SIG-M5 treated with dmso at 0.1 percent for 504 hours (cell line): Measurements from ENCODE around the gene OSM.

Source experiments
- DNase-seq: peaks from one replicate; lab custom pipeline; 2025; ENCODE audit not compliant: unreplicated experiment; lab: John Stamatoyannopoulos, UW

OSM gene

DNA sequence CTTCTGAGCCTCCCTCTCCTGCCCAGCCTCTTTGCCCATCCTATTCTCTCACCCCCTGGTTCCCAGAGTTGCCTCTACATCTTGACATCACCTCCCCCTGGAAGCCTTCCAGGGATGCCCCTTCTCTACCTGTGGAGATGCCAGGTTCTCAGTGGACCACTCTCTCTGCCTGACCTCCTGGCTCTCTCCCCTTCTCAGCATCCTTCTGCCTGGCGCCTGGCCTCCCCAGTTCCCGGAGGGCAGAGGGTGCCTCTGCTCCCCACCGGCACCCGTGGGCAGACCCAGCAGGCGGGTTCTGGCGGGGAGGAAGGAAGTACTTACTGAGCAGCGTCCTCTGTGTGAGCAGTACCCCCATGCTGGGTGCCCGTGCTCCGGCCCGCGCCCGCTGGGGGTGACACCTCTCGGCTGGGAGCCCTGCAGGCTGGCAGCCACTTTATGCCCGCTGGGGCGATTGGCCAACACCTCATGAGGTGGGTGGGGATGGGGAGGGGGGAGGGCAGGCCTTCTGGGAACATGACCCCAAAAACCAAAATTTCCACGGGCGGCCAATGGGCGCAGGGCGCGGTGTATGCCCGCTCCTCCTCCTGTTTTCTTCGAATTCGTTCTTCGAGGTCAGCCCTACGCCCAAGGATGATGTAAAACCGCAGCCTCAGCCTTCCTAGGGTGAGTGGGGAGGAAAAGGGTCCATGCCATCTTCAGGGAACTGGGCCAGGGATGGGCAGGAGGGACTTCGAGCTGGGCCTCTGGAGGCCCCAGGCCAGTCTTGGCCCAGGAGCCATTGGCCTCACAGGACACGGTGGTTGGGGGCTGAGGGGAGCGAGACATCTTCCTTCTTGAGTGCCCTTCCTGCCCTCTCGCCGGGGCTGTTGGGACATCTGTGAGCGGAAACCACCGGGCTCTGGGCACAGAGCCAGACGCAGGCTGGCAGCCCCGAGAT lies at the start of gene OSM:
OSM (minus strand) TSS at position 407 of the 937 bp plus-strand sequence; CDS start at position 355, 52 bp downstream.
- peak; percentile 76 for DNase-seq

DNA sequence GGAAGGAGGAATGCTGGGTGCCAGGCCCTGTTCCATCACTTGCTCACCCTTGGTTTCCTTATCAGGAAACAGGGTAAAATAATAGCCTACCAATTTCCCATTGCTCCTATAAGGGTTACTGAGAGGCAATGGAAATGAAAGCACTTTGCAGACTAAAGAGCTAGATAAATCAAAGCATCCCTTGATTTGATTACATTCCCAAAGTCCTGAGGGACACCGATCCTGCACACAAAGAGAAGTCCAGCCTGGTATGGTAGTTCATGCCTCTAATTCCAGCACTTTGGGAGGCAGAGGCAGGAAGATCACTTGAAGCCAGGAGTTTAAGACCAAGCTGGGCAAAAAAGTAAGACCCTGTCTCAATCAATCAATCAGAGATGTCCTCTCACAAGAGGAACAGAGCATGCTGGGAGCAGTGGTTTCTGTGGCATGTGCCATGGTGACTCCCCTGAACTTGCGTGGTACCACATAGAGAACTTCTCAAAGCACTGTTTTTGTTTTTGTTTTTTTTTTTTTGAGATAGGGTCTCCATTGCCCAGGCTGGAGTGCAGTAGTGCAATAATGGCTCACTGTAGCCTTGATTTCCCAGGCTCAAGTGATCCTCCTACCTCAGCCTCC lies 49.4 kb upstream of the OSM start:
- DNase-seq: no peak

DNA sequence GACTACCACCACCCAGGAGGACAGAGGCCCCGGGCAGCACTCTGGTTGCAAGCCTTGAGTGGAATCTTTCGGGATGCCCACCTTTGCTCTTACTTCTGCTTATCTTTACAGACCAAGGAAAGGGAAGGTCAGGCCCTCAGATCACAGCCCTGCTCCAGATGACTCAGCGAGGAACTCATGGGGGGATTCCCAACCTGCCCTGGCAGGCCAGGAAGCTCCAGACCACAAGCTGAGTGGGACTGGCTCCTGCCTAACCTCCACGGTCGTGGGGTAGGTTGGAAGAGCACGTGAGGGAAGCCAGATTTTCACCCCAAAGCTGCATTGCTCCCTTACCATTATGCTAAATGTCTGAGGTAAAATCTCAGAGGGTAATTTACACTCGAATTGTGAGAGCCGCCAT lies 48.3 kb upstream of the OSM start:
- DNase-seq: no peak

DNA sequence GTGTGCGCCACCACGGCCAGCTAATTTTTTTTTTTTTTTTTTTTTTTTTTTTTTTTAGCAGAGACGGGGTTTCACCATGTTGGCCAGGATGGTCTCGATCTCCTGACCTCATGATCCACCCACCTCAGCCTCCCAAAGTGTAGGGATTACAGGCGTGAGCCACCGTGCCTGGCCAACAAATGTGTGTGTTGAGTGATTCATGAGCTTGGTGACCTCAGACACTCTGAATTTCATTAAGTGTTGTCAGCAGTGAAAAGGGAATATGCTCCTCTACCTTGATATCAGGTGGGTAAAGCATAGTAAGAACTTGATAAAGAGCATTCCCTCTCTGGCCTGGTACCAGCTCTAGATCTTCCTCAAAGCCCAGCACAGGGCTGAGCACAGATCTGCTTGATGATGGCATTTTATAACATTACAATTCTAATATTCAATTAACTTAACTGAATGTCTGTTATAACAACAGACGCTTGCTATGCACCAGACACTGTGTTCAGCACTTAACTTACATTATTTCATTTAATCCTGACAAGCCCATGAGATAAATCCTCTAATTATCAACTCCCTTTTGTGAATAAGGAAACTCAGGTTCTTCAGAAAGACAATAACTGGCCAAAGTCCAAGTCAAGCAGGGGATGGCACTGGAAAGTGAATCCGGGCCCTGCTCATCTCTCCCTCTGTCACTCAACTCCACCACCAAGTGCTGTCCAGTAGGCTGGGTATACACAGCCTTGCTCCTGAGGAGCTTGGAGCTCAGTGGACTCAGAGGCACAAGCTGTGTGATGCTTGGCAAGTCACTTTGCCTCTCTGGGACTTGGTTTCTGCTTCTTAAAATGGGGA lies 47.1 kb upstream of the OSM start:
- no peak for DNase-seq

DNA sequence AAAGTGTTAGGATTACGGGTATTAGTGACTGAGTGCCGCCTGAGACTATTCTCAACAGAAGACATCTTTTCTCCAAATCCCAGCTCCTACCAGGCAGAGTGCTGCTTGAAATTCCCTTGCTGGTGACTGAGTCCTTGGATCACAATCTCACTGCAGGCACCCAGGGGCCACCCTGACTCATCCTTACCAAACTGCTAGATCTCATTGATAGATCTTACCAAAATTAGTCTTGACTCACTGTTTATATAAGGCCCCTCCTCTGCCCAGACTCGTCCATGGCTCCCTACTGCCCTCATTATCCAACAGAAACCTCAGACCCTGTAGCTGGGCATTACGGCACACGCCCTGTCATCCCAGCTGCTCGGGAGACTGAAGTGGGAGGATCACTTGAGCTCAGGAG lies 45.4 kb upstream of the OSM start:
- no peak for DNase-seq

DNA sequence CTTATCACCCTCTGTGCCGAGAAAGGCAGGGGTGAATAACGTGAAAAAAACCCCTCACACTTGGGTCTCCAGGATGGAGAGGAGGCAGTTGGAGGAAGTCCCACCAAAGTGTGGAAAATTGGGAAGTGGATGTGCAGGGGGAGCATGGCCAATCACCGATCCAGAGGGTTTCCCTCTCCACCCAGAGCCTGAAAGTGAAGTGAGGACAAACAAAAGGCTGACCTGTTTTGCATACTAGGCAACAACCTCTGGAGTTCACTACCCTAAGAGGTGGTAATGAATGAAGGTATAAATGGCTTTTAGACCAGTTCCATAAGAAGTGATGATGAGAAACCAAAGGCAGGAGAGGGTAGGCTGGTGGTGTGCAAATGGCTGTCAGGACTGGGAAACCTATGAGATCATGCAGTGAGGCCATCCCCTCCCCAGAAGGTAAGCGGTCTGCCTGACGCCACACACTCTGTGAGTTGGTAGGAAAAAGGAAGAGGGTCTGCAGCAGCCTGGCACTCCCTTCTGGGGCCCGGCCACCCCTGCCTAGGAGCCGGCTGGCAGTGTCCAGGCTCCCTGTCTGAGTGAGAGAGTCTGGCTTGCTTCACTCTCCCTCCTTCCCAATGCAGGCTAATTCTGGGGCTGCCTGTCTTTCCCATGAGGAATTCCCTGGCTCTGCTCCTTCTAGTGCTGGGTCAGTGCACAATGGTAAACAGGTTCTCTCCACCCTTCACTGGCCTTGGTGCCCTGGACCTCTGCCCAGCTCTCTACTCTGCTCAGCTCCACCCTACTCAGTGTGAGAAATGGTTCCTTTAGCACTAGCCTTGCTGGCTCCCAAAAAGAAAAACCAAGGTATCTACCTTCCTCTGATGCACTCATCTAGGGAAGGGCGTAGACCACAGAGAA lies 44.5 kb upstream of the OSM start:
- DNase-seq: no peak

DNA sequence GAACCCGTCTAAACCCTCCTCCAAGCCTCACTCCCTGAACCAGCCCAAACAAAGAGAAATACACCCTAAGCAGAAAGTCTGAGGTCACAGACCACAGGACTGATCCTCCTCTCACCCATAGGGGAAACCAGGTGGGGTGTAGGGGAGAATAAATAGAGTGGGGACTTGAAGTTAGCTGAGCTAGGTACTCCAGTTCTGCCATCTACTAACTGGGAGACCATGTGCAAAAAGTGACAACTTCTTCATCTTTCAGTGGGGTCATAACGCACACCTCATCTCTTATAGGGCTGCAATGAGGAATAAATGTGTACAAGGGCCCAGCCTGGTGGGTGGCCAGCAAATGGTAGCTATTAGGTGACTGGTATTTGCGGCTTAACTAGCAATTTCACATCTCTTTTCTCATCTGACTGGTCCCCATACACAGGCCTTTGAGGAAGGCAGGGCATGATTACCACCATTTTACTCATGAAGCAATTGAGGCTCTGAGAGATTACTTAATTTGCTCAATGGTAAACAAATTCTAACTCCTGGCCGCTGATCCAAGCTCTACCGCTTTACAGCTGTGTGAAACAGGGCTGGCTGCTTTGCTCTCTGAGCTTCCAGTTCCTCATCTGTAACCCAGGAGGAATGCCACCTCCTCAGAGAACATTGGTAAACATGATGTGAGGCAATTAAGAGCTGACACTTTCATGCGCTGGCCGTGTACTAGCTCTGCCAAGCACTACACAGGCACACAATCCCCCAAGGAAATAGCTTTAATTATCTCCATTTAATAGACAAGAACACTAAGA lies 43.5 kb upstream of the OSM start:
- peak; percentile 85 for DNase-seq

DNA sequence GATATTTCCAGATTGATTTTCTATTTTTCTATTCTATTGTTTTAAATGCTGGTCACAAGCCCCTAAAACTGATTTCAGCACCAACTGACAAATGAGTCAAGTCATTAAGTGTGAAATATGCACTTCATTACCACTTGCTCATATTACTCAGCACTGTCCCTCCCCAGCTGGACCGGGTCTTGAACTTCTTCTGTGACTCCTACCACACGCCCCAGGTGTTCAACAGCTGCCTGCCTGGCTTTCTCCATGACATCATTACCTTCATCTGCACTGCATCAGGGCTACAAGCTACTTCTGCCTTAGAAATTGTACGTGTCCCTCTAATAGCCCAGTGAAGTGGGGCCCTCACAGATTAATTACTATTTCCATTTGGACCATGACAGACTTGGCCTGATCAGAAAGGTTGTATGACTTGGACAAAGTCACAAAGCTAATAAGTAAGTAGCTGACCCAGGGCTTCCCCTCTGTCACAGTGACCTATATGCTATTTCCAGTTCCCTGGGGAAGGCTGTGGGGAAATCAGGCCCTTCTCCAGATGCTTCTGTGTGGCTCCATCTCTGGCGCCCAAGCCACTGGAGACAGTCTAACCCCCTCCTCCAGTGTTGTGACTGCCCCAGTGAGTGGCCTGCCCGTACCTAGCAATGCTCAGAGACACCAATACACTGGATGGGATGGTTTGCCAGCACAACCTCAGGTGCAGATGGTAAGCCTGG lies 42.0 kb upstream of the OSM start:
- DNase-seq: no peak

DNA sequence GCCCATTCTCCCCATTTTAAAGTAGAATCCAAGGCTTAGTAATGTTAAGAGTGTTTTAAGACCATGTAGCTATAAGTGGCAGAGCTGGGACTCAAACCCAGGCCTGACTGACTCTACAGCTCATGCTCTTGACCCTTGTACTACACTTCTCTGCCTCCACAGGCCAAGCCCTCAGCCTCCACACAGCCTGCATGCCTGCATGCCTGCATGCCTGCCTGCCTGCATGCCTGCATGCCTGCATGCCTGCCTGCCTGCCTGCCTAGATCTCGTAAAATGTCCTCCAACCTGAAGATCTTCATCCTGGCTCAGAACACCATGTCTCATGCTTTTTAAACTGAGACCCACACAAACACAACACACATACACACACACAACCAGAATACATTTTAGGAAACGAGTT lies 41.4 kb upstream of the OSM start:
- no peak for DNase-seq

DNA sequence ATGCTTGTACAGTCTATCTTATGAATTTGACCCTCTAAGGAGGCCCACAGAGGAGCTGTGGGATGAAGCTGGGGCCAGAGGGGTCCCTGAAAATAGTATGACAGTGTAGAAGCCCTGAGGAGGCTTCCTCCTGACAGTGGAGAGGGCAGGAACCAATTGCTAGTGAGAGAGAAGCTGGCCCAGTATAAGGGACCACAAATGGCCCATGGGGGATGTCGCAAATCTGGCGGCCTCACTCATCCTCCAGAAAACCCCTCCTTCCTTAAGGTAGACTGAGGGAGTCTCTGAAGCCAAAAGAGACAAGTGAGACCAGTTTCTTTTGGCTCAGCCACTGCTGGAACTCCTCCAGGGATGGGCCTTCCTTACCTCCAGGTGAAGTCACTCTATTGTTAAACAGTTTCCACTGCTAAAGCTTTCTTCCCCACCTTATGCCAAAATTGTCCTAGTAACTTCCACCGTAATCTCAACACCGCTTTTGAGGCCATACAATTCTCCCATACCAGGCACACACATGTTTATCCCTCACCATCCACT lies 40.5 kb upstream of the OSM start:
- DNase-seq: no peak

DNA sequence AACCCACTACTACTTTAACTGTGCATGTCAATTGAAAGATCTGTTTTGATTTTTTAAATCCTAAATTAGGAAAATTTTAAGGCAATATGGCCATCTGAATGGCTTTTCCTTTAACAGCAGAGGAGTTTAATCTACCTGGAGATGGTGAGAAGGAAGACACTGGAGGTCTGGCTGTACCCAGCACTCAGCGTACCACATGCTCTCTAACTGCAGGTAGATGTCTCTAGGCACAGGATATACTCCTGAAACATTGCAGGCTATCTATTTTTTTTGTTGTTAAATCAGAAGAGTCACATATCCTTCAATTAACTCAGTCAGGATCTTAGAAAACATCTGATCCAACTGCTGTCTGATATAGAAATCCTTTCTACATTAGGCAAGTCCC lies 40.0 kb upstream of the OSM start:
- DNase-seq: no peak

DNA sequence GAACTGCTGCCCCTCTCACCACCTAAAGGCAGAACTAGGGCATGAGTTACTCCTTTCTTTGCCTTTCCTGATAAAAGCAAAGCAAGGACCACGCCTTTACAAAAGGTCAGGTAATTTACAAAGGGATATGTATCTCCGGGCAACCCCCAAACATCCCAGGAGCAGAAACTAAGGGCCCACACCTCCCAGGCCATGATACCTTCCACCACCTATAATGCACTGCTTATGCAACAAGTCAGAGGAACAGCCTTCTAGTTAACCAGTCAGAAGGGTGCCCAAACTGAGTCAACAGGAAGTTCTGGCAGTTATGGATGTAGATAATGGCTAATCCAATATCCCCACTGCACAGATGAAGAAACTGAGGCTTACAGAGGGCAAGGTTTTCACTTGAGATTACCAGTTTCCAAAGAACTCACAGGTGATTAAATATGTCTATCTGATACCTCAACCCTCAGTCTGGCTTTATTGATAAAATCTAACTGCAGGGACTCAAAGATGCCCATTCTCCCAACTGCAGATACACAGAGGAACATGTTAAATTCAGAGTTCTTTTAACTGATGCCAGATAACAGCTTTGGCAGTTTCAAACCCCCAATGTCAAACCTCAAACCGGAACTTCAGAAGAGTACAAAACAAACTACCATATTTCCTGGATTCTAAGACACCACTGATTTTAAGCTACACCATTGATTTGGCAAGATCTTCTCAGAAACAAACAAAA lies 39.4 kb upstream of the OSM start:
- peak; percentile 19 for DNase-seq

DNA sequence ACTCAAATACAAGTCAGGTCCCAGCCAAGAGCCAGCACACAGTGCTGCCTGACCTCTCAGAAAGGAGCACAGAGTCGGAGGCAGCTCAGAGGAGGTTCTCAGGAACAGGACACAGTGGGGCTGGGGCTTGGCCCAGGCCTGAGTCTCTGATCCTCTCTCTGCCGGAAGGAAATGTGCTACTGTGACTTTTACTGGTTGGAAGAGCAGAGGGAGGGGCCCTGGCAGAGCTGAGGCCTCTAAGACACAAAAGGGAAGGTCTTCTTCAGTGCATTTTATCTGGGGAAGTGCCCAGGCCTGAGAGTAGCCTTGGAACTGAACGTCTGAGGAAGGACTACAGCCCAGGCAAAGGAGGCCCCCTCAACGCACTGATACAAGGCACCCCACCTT lies 38.9 kb upstream of the OSM start:
- peak; percentile 25 for DNase-seq

DNA sequence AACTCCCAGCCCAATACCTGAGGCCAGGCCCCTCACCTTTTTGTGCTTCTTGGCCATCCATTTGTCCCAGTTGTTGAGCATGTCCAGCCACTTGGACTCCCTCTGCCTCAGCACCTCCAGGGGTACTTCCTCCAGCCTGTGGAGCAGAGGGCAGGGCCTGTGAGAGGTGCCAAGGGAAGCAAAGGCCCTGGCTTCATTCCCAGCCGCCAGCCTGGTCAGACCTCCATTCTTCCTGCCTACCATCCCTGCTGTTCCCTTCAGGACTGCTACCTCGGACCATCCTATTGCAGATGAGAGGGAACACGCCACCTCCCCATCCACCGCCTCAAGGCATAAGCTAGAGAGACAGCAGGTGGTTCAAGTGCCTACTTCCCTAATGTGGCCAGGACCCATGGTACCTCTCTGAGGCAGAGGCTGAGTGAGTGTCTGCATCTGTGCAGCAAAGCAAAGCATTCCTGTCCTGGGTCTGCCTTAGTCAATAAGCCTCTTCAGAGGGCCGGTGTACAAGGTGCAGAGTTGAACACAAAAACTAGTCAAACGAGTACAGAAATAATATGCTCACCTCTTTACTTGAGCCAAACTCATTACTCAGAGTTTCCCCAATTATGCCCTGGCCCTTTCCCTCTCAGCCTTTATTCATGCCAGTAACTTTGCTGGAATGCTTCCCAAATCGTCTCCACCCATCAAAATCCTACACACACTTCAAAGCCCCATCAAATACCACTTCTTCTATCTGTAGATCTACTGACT lies 38.0 kb upstream of the OSM start:
- no peak for DNase-seq

DNA sequence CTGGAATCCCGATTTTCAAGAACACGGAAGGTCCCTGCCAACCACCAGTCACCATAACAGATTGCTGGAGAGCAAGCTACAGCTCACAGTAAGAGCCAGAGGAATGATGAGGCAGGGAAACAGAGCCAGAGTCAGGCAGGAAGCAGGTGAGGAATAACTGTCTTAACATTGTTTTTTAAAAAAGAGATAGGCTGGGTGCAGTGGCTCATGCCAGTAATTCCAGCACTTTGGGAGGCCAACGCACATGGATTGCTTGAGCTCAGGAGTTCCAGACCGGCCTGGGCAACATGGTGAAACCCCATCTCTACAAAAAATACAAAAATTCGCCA lies 36.1 kb upstream of the OSM start:
- DNase-seq: no peak

DNA sequence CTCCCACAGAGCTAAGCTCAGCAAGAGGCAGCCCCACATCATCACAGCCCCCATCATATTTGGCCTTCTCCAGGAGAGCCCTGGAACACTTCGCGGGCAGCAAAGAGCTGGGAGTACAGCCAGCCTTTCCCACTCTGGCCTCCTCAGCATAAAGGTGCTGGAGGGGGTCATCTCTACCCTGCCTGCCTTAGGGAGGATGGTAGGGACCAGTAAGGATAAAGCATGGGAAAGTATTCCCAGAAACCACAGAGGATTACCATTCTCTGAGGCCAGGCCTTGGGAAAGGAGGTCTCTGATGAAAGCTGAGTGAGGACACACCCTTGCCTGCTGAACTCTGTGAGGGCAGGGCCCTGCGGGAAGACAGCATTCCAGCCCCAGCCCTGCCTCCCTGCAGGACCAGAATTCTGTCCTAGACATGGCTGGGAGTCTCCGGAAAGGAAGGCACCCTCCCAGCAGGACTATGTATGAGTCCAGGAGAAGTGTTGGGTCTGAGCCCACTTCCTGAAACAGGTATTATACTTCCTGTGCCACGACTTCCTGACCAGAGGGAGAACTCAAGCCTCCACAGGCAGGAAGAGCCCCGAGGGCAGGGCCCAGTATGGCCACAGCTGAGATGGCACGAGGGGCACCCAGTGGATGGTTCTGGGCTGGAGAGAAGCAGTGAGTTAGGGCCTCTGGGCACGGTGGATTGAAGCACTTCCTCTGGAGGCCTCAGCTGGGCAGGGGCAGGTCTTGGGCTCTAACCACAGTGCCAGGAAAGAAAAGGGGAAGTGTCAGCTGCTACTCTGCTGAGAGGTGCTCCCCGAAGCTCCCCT lies 35.6 kb upstream of the OSM start:
- DNase-seq: peak; percentile 56

DNA sequence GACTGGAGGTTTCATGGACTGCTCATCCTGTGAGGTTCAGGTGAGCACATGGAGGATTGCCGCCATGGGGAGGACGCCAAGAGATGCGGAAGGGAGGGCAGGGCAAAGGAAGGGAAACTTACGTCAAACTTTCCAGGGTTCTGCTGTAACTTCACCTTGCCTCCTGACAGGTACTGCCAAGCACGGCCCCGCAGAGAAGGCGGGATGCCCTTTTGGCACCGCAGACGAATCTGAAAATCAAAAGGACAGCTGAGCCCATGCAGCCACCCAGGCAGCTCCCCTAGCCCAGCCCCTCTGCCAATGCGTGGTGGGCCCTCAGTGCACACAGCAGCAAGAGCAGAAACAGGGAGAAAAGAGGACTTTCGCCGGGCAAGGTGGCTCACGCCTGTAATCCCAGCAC lies 32.7 kb upstream of the OSM start:
- DNase-seq: no peak
